HEK293T (cell line): Measurements from ENCODE around the gene ARPC5.

ENCODE experiments used
- ARNT ChIP-seq: fragments of 450-650 bp; IDR thresholded peaks from 2 replicates; pipeline ENCODE4 v1.6.1; 2017; ENCODE audit warnings: mild to moderate bottlenecking
- BHLHE40 ChIP-seq: fragments of 450-650 bp; IDR thresholded peaks from 2 replicates; pipeline ENCODE4 v1.6.1; 2016; ENCODE audit warnings: mild to moderate bottlenecking, moderate library complexity, borderline replicate concordance
- FOXM1 ChIP-seq: fragments of 450-650 bp; IDR thresholded peaks from 2 replicates; pipeline ENCODE4 v1.6.1; 2017; ENCODE audit warnings: mild to moderate bottlenecking, borderline replicate concordance

- TF ChIP-seq BHLHE40: no peak
- TF ChIP-seq ARNT: no peak
- no peak for TF ChIP-seq FOXM1
These were observed 56.7 kb downstream of the ARPC5 start for GRCh38 chr1:183578856-183579255.
